ENCODE measurements around the gene FKBP8.

Gene FKBP8

GRCh38 chr19:18520848-18521691, 22.3 kb downstream of the FKBP8 start:
- peak; percentile 44 for DNase-seq

- peak; percentile 55 for DNase-seq
Observed at GRCh38 chr19:18519962-18520847, 23.2 kb downstream of the FKBP8 start.

DNA sequence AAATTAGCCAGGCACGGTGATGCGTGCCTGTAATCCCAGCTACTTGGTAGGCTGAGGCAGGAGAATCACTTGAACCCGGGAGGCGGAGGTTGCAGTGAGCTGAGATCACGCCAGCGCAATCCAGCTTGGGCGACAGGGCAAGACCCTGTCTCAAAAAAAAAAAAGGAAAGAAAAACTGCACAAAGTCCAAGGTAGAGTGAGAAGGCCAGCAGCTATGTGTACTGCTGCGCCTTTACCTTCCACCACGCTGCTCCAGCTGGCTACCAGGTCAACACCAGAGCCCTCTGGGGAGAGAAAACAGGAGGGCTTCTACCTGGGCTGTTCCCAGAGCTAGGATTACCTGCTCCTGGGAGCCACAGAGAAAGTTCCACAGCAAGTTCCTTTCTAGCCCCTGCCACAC, 24.7 kb downstream of the FKBP8 start:
- no peak for DNase-seq

- DNase-seq, result no peak
Observed at GRCh38 chr19:18517606-18518005, 25.8 kb downstream of the FKBP8 start.

DNA sequence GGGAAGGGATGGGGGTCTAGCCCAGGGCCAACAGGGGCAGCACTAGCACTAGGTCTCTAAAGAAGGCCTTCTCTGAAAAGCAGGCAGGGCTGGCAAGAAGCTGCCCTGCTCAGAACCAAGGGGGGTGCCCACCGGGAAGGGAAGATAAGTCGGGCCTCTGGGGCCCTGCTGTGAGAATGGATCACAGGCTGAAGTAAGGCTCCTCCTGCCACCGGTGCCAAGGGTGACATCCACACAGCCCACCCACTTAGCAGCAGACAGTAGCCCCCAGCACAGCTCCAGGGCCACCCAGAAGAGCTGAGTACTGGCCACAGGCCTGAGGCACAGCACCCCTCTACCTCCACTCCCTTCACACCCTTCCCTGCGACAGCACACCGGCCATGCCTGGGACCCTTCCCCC, 27.4 kb downstream of the FKBP8 start:
- DNase-seq, result no peak

DNA sequence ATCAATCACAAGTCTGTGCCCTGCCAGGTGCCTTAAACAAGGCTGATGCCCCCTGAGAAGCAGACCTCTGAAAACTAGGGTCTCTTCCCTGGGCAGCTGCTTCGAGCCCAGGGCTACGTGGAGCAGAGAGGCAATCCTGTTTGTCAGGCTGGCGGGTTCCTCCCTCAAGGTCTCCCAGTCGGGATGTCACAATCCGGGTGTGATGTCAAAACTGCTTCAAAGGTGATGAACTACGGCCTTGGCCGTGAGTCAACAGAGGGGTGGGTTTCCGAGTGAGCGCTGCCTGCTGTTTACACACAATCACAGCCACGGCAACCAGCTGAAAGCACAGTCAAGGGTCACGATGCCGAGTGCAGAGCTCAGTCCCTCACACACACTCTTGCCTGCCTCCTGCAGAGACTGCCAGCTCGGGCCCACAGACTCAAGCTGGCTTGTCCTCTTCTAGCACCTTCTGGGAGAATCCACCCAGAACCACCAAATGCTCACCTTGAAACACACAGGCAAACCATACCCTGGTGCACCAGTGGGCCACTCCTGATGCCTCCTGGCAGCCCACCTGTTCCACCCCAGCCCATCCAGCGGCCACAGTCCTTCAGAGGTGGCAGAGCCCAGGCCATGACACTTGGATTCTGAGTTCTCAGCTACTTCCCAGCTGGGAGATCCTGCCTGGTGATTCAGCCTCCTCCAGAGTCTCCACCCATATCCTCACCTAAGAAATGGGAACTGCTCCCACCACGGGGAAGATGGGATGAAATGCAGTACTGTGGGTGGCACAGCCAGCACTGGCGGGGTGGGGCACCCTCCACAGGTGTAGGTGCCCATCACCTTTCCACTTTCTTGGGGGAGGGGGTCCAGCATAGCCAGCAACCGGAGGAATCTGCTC, 28.3 kb downstream of the FKBP8 start:
- DNase-seq, result no peak

- no peak for DNase-seq
Observed at GRCh38 chr19:18513868-18514267, 29.5 kb downstream of the FKBP8 start.

- no peak for DNase-seq
Observed at GRCh38 chr19:18510216-18510615, 33.2 kb downstream of the FKBP8 start.

GRCh38 chr19:18508585-18508984, 34.8 kb downstream of the FKBP8 start:
- DNase-seq, result no peak

DNA sequence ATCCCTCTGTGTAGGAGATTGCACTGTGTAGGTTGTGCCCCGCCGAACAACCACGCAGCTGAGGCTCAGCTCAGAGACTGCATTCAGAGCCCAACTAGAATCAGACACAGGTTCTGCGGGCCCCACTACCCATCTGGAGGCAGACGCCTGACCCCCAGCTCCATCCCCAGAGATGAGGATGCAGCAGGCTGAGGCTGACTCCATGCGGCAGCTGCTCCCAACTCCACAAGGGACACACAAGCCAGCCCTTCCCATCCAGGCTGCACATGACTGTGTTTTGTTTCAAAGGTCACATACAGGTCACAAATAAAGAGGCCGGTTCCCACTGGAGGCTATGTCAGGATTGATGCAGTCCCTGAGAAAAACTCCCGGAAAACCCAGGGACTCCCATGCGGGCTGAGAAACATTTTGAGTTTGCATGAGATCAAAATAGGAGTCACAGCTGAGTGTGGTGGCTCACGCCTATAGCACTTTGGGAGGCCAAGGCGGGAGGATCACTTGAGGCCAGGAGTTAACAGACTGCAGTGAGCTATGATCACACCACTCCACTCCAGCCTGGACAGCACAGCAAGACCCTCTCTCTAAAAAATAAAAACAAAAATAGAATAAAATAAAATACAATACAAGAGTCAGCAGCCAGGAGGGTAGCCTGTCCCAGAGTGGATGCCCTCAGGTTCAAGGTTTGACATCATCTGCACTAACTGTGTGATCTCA, 35.5 kb downstream of the FKBP8 start:
- no peak for DNase-seq

- no peak for DNase-seq
Observed at GRCh38 chr19:18507021-18507726, 36.2 kb downstream of the FKBP8 start.

DNA sequence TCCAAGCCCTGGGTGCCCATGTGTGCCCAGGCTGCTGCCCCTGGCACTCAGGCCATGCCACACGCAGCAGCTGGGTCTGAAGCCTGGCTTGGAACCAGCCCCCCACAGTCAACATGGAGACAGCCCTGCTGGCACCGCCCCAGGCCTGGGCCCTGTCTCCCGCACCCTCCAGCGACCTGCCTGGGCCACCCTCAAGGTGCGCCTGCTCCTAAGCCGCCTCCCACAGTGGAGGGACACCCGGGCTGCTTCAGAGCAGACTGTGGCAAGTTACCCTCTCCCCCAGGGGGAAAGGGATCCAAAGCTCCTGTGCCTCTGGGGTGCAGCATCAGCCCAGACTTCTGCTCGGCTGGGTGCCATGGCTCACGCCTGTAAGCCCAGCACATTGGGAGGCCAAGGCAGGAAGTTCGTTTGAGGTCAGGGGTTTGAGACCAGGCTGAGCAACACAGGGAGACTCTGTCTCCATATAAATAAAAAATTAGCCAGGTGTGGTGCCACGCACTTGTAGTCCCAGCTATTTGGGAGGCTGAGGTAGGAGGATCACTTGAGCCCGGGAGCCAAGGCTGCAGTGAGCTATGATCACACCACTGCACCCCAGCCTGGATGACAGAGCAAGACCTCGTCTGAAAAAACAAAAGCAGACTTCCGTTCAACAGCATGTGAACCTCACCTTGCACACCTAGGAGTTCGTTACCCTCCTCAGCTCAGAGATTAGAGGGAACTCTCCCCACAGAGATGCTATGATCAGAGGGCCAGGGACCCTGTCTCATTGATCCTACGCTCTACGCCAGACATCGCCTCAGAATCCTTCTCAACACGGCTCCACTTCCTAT, 37.1 kb downstream of the FKBP8 start:
- no peak for DNase-seq

DNA sequence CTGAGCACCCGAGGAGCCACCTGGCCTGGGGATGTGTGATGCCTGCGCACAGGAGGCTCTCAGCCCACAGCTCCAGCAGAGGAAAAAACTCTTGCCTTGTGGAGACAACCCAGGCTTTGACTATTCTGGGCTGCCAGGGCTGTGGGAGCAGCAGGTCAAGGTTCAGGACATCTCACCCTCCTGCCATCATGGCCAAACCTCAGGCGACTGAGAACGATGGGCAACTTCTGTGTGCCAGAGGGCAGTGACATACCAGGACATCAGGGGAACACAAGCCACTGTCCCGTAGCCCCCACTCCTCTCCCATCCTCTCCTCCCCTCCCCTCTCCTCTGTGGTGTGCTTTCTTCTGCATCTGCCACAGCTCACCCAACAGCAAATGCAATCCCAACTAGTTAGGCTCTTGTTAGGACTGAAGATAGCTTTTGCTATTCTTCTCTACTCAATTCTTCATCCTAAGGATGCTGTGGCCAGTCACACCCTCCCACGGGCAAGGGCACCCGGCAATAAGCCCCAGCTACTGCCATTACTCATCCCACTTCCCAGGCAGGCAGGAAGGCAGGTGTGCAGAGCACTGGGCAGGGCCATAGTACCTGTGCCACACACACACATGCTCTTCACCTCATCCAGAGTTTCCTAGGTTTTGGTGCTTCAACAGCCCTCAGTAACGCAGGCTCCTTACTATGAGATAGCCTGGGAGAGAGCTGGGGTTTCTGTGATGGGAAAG, 38.3 kb downstream of the FKBP8 start:
- no peak for DNase-seq

DNA sequence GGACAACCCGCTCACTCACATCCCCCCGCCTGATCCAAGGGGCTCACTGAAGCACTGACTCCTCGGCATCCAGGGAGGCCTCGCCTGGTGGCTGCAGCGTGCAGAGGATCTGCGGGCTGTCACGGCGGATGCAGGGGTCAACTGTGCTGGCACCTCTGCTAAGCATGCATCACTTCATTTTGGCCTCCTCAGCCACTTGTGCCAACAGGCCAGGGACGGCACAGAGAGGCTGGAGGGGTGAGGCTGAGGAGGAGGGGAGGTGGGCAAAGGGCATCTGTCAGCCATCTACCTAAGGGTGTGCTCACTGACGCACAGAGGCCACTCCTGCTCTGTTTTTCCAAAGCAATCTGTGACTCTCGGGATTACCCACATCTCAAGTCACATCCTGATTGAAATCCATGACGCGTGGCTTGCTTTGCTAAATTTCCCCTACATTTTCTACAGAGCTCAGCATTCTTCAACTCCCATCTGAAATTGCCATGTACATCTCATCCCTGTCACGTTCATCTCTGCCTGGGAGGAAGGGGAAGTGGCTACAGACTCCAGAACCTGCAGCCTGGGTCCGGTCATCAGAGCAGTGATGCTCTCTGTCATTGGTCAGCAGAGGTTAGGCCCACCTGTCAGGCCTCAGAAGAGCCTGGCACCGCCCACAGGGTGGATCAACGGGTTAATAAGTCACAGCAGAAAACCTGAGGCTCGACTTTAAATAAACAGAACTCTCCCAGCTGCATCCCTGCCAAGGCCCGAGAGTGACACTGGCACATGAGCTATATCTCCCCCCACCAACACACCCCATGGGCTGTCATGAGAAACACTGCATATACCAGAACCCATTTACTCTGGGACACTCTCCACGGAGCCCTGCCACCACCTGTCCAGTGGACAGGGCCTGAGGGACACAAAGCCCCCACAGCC, 39.1 kb downstream of the FKBP8 start:
- no peak for DNase-seq

GRCh38 chr19:18503337-18503970, 39.9 kb downstream of the FKBP8 start:
- no peak for DNase-seq

- no peak for DNase-seq
Observed at GRCh38 chr19:18502638-18503294, 40.6 kb downstream of the FKBP8 start.

- no peak for DNase-seq
Observed at GRCh38 chr19:18502246-18502637, 41.1 kb downstream of the FKBP8 start.

DNA sequence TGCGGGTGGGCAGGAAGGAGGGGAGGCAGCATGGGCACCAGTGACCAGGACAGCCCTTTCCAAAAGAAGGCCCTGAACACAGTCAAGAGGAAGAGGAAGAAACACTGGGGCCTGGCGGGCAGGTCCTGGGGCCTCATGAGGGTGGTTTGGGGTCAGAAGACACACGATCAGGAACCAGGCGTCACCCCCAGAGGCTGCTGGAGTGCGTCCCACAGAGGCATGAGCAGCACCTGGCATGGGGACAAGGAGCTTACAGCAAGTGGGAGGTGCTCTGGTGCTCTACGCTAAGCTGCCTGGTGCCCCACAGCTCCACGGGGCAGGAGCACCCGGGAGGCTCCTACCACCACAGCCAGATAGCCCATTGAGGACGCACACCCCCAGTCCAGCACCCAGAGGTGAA, 41.5 kb downstream of the FKBP8 start:
- no peak for DNase-seq

Measured in activated CD4-positive, CD25-positive, alpha-beta regulatory T cell treated with anti-CD3 and anti-CD28 coated beads, Interleukin-2, amount 50 U/mL, for 72 hours (primary cell).